ENCODE measurements around the gene SNX3.

DNA sequence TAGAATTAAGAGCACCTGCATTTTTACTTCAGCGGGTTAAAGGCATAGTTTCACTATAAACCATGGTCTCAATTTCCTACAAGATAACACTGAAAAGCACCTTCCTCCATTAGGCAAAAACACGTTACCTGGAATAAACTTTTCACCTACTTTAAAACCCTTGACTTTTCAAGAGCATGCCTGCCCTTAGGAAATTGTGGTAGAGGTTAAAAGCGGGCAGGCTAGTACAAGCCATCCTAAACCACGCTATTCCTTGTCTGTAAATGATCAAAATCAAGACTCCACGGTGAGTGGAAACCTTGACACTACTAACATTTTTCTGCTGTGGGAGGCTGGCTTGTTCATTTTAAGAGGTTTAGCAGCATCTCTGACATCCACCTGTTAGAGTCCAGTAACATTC, 51.1 kb downstream of the SNX3 start:
- TF ChIP-seq, protein P1, sequence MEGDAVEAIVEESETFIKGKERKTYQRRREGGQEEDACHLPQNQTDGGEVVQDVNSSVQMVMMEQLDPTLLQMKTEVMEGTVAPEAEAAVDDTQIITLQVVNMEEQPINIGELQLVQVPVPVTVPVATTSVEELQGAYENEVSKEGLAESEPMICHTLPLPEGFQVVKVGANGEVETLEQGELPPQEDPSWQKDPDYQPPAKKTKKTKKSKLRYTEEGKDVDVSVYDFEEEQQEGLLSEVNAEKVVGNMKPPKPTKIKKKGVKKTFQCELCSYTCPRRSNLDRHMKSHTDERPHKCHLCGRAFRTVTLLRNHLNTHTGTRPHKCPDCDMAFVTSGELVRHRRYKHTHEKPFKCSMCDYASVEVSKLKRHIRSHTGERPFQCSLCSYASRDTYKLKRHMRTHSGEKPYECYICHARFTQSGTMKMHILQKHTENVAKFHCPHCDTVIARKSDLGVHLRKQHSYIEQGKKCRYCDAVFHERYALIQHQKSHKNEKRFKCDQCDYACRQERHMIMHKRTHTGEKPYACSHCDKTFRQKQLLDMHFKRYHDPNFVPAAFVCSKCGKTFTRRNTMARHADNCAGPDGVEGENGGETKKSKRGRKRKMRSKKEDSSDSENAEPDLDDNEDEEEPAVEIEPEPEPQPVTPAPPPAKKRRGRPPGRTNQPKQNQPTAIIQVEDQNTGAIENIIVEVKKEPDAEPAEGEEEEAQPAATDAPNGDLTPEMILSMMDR (IDR thresholded peaks at IDR 0.05) = no peak
- TF ChIP-seq EP300 (IDR thresholded peaks at IDR 0.05) (no peak), POLR2A (IDR thresholded peaks at IDR 0.05) (no peak)
